IPS-NIHi7 (cell line): ENCODE data around the gene PIANP.

ENCODE experiments used
- DNase-seq: peaks from one replicate; pipeline ENCODE4 v3.0.0; 2012; ENCODE audit warnings: mixed read lengths; ENCODE audit errors: extremely low spot score

Gene PIANP

DNA sequence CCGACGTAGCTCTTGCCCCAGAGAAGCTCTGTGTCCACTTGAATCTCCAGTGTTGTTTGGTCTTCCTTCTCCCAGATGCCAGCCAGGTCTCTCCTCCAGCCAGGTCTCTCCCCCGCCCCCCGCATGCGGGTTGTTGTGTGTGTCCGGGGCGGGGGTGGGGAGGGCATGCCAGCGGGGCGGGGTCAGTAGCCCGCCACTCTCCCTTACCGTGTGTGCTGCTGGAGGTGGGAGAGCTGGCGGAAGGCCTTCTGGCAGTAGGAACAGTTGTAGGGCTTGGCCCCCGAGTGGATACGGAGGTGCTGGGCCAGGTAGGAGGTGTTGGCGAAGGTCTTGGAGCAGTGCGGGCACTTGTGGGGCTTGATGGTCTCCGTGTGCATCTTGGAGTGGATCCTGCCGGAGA is 28.5 kb downstream of the PIANP start:
- no peak for DNase-seq

DNA sequence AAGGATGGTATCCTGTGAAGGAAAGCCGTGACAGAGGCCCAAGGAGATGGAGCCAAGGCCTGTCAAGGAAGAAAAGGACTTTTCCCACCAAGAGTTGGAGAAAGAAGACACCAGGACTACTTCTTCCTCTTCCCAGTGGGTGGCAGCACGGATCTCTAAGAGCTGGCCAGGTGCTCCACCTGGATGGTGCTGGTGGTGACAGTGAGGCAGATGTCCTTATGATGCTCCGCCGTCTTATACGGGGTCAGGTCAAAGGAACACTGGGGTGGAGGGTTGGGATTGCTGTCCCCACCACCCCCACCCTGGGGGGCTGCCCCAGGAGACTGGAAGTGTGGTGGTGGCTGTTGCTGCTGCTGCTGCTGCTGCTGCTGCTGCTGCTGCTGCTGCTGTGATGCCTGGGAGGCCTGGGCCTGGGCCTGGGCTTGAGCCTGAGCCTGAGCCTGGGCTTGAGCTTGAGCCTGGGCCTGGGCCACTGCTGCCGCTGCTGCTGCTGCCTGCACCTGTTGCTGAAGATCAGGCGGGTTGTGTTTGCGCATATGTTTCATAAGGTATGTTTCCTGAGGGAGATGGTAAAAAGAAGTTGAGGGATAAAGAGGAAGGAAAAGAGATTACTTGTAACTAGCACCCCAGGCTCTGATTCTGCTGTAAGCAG is 32.9 kb downstream of the PIANP start:
- peak; percentile 45 for DNase-seq

DNA sequence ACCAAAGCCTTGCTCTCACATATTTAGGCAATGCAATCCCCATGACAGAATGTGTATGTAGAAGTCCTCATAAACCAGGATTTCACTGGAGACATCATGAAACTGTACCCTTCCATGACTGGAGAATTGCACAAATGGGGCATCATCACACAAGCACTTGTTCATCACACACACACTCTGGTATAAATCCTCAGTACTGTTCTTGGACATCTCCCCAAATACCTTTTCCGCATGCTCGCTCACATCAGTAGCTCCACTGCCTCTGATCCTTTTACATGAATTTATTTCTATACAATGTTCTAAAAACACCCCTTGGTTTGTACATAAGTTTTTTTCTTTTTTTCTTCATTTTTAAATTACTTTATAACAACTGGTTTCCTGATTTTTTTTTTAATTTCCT is 34.4 kb downstream of the PIANP start:
- no peak for DNase-seq

DNA sequence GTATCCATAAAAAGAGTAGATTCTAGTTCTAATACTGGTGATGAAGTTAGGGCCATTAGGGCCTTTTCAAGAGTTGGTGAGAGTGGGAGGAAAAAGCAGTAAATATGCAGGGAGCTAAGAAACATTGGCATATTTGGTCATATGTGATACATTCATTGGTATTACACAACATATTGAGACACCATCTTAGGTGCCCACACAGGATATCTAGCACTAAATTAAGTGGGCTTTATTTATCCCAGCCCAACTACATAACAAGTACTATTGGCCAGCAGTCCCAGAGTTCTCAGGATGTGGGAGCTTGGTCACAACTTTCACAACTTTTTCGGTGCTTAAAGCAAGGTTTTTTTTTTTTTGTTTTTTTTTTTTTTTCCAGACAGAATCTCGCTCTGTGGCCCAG is 35.7 kb downstream of the PIANP start:
- DNase-seq: no peak

DNA sequence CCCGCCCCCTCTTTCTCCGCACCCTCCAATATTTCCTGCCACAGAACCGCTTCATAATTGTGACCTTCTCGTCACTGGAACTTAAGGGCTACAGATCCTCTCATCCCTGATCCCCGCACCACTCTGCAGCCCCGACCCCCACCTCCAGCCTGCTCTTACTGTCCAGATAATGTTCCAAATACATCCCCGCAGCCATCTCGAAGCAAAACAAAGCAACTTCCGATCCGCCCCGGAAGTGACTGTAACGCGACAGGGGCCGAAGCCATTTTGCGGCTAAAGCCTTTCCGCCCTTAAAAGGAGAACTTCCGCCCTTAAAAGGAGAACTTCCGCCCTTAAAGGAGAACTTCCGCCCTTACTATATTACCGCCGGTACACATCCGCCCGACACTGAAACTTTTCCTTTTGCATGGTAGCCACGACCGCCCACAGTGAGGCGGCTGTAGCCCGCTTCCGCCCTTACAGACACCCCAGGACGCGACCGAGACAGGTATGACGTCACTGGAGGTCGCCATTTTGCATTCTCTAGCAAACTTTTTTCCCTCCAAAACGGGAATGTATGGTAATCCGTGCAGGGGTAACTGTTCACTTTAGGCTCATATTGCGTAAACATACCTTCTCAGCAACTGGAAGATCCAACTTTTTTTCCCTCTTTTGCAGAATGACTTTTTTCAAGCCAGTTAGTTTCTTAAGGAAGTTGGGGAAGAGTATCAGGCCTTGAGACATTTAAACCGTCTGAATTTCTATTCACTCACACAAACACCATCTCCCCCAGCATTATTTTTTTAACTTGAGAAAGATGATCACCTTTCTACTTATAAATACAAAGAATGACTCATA is 37.5 kb downstream of the PIANP start, which contains the start of gene ING4:
TSS of gene ING4 (minus strand) at position 214 of the 837 bp plus-strand sequence. CDS start at position 196, 18 bp downstream.
- DNase-seq: peak; percentile 99

DNA sequence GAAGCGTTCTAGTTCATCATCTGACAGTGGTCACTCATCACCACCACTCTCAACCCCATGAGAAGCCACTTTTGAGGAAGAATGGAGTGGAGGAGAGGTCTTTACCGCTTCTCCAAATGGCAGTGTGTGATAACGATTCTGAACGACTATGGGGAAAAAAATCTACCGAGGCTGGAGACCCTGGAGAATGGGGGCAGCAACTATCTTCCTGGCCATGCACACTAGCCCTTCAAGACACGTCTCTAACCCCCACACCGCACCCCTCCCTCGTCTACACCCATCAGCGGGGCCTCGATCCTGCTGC is 38.1 kb downstream of the PIANP start:
- DNase-seq: peak; percentile 76

DNA sequence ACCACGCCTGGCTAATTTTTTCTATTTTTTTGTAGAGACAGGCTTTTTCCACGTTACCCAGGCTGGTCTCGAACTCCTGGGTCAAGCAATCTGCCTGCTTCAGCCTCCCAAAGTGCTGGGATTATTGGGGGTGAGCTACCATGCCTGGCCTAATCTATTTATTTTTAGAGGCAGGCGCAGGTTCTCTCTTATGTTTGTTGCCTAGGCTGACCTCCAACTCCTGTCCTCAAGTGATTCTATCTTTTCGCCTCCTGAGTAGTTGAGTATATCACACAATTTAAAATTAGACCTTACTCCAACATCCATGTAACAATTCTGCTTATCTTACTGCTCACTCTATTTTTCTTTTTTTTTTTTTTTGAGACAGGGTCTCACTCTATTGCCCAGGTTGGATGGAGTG is 46.6 kb downstream of the PIANP start:
- no peak for DNase-seq

DNA sequence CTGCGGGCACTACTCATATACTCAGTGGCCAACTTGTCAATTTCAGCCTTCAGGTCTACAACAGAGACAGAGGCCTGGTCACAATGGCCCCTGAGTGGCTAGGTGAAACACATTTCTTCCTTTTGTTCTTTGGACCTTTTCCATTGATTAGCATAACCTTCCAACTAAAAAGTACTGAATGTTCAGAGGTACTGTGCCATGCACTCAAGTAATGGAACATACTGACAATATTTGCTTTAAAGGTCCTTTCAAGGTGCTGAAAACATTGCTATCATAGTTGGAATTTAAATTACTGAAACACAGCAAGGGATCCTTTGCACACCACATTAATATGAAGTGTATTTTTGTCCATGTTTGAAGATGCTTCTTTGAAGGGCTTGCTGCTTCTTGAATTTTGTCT is 47.3 kb downstream of the PIANP start:
- DNase-seq: no peak

DNA sequence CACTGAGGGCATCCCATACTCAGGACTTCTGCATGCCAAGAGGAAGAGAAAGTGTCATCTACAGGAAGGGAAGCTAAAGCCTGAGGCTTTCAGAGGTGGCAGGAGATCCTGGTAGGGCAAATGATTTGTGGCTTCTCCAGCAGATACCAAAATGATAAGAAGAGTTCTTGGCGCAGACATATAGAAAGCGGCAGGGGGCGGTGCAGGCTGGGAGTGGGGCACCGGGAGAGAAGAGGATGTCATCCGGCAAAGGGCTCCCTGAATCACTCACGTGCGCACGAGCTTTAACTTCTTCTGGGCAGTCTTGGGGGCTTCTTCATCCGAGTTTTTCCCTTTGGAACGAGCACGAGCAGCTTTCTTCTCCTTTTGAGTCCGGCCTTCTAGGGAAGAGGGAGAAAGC is 48.2 kb downstream of the PIANP start:
- DNase-seq: no peak

DNA sequence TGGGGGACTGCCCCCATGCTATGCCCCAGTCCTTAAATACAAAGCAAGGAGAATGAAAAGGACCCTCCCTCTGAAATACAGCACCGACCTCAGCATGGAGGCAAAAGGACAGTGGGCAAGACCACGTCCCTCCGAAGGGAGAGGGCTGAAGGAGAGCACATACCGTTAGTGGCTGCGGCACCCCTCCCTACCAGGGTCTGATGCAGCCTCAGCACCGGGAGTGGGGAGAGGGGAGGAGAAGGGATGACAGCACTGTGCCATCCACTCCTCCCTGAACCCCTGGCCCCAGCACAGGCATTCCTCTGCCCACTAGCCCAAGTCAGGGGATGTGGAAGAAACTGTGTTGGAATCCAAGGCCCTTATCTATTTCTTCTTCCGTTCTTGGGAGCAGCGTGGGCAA is 49.8 kb downstream of the PIANP start:
- no peak for DNase-seq

DNA sequence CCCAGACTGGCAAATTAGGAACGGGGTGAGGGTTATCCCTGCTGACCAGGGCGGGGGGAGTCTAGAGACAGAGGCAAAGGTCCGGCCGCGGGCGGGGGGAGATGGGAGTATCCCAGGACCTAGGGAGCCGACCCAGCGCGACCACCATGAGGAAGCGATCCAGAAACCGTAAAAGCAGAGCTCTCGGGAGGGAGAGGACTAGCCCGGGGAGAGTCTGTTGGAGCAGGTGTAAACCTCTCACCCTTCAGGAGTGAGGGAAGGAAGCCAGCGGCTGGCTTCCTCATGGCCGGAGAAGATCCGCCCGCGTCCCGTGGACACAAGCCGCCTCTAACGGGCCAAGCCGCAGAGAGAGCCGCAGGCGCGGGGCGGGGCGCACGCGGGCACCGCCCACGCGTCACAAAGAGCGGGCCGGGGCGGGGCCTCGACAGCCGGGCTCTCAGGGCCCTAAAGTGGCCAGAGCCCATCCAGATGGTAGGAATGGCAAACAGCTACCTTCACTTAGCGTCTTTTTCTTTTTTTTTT is 53.5 kb downstream of the PIANP start, which contains the start of gene ACRBP:
TSS of gene ACRBP (minus strand) at position 350 of the 522 bp plus-strand sequence. CDS start at position 284, 66 bp downstream.
- DNase-seq: peak; percentile 94

DNA sequence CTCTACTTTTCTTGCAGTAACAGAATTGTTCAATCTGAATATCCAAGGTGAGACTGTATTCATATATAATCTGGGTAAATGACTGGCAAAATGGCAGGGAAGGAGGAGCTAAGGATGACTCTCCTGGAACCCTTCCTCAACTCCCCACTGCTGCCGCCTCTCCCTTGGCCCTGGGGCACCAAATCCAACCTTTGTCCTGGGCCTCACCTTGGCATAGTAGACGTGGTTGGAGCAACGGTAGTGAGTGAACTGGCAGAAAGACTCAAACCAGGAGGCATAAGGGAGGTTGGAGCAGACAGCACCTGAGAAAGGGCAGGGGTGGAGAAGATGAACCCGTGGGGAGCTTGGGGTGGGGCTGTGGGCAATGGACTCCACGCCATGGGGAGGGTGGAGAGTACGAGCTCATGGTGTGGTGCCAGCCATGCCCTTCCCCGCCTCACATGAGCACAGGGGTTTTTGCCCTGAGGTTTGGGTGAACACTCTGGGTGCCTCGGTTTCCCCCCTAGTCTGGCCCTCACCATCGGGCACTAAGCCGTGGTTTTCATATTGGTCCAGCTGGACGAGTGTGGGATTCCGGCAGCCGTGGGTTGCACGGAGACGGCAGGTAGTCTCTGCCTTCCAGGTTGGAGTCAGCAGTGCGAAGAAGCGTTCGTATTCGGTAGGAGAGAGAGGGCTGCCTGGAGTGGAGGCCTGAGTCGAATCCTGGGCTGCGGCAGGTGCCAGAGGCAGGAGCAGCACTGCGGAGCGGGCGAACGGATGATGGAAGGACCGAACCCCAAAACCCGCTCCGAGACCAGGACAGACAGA is 54.1 kb downstream of the PIANP start:
- DNase-seq: peak; percentile 39

DNA sequence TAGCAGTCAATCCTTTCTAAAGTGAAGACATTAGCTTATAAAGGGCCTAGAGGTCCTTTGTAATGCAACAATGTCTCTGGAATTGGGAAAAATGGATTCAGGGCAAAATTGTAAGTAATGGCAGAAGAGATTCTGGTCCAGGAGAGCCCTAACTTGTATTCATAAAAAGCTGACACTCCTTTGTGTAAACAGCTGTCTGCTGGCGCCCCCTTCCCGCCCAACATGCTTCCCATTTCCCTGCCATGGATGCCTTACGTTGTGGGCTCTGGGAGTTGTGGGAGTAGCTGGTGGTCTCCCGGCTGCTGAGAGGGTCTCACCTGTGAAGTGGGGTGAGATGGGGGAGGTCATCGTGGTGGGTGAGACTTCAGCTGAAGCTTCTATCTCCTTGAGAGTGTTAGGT is 55.7 kb downstream of the PIANP start:
- peak; percentile 66 for DNase-seq

DNA sequence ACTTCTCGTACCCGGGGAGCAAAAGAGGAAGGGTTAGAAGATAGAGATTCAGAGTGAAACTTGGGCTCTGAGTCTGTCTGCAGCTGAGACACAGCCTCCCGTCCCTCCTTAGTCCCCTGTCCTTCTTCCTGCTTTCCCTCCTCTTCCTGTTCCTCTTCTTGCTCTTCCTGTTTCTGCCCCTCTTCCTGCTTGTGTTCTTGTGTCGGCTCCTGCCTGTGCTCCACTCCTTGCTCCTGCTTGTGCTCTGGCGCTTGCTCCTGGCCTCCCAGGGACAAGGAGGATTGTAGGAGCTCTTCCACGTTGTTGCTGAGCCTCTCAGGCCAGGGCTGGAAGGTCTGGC is 56.4 kb downstream of the PIANP start:
- no peak for DNase-seq
